K562 (cell line): ENCODE measurements around the gene TXN2. TPM values are rescaled to one million over a fixed set of nuclear protein-coding genes. Genes with fewer than 3 reads are reported as not detected.
A peak's percentile ranks its signal among the peaks of the same experiment; 100 is the strongest.

Experiments
- ATAC-seq: fragments of 200-7000 bp; cut with Tn5 transposase; 3 replicates; pipeline ENCODE4 v1.9.1; 2020; ENCODE audit warnings: moderate library complexity
- BruUV-seq: library from RNA; stranded (reverse); fragments of 400-500 nt; replicated peaks from 2 replicates; lab custom pipeline; 2021; lab: Mats Ljungman, UMichigan
- CTCF ChIA-PET: fragments of 300-600 bp; formaldehyde crosslinking; extraction: SDS; loops from one replicate; lab custom pipeline; 2021; ENCODE audit warnings: low intra/inter-chr PET ratio; lab: Yijun Ruan, JAX
- POLR2A ChIA-PET: fragments of 300-600, 350-650 bp; sonication (Branson Sonifier 250); formaldehyde crosslinking; extraction: SDS; loops from one replicate; lab custom pipeline; 2021; ENCODE audit warnings: antibody characterized with exemption, inconsistent platforms; lab: Yijun Ruan, JAX
- DNase-seq, 4 experiments: peaks; one replicate each; pipeline versions ENCODE4 v3.0.0 to v3.0.0-alpha.2; 2011 to 2018; ENCODE audit warnings: low spot score in 3 of 4, mixed read lengths in 3 of 4; ENCODE audit errors: extremely low read depth in 1 of 4
- FAIRE-seq: peaks from 2 replicates; lab custom pipeline; 2011; peaks lifted over from hg19 to GRCh38; lab: Jason Lieb, UNC
- H2AFZ ChIP-seq: 2 replicates; pipeline ENCODE4 v1.6.0; 2011; ENCODE audit warnings: low read depth, low read length, control low read depth, inconsistent platforms
- H3K27ac ChIP-seq: fragments of 200-600 bp; 3 replicates; pipeline ENCODE4 v1.8.0; 2011; ENCODE audit warnings: low read depth, mild to moderate bottlenecking, control low read depth, inconsistent platforms, low read length, moderate library complexity, mixed read lengths; ENCODE audit errors: extremely low read depth
- H3K27me3 ChIP-seq, 2 experiments: fragments of 300-600 bp in 1 of 2; 2 replicates in 1 of 2; 3 replicates in 1 of 2; pipeline versions ENCODE4 v1.6.0 to v1.8.0; 2011; ENCODE audit warnings: inconsistent platforms in 2 of 2, low read length in 2 of 2, mild to moderate bottlenecking in 1 of 2, mixed read lengths in 1 of 2, moderate library complexity in 1 of 2; ENCODE audit not compliant: control insufficient read depth in 2 of 2, insufficient read depth in 2 of 2
- H3K36me3 ChIP-seq: fragments of 300-600 bp; 3 replicates; pipeline ENCODE4 v1.8.0; 2011; ENCODE audit warnings: mild to moderate bottlenecking, low read length, inconsistent platforms; ENCODE audit not compliant: control insufficient read depth, insufficient read depth
- H3K4me1 ChIP-seq, 2 experiments: fragments of 200-600 bp in 1 of 2; replicated peaks in 1 of 2; 2 replicates in 1 of 2; 3 replicates in 1 of 2; pipeline versions ENCODE4 v1.5.1 to v1.8.0; 2011; ENCODE audit warnings: inconsistent platforms in 2 of 2, low read length in 2 of 2, mild to moderate bottlenecking in 1 of 2, mixed read lengths in 1 of 2, moderate library complexity in 1 of 2; ENCODE audit not compliant: control insufficient read depth in 2 of 2, insufficient read depth in 2 of 2
- H3K4me2 ChIP-seq: 2 replicates; pipeline ENCODE4 v1.6.1; 2011; ENCODE audit warnings: low read length, control low read depth, inconsistent platforms, mixed read lengths; ENCODE audit not compliant: insufficient read depth
- H3K4me3 ChIP-seq: fragments of 200-600 bp; sonication (generic), shearing (Covaris generic); 2 replicates; pipeline ENCODE4 v1.5.1; 2016; ENCODE audit warnings: control low read depth, inconsistent platforms
- H3K79me2 ChIP-seq: fragments of 200-600 bp; 3 replicates; pipeline ENCODE4 v1.8.0; 2011; ENCODE audit warnings: low read length, inconsistent platforms; ENCODE audit not compliant: control insufficient read depth, insufficient read depth
- H3K9ac ChIP-seq, 2 experiments: 2 replicates each; pipeline versions ENCODE4 v1.6.0 to v1.6.1; 2011; ENCODE audit warnings: low read depth in 2 of 2, low read length in 2 of 2, control low read depth in 1 of 2, inconsistent platforms in 1 of 2, mild to moderate bottlenecking in 1 of 2, mixed read lengths in 1 of 2; ENCODE audit not compliant: insufficient read depth in 1 of 2
- H3K9me1 ChIP-seq: one replicate; pipeline ENCODE4 v1.6.0; 2011; ENCODE audit warnings: inconsistent platforms, mild to moderate bottlenecking, low read length, moderate library complexity; ENCODE audit not compliant: control insufficient read depth, insufficient read depth
- H3K9me3 ChIP-seq: replicated peaks from 2 replicates; pipeline ENCODE4 v1.5.1; 2011; ENCODE audit warnings: low read depth, low read length, inconsistent platforms; ENCODE audit not compliant: control insufficient read depth, insufficient read depth
- H4K20me1 ChIP-seq: replicated peaks from 2 replicates; pipeline ENCODE4 v1.6.1; 2011; ENCODE audit warnings: low read length, inconsistent platforms, mixed read lengths; ENCODE audit not compliant: control insufficient read depth, insufficient read depth
- BCL6 ChIP-seq: fragments of 250-450 bp; sonication (Bioruptor Pico); IDR thresholded peaks from 2 replicates; pipeline ENCODE4 v1.4.0; 2020
- CXXC5 ChIP-seq: fragments of 250-450 bp; sonication (Bioruptor Pico); IDR thresholded peaks from 2 replicates; pipeline ENCODE4 v1.8.0; 2022; ENCODE audit warnings: inconsistent platforms, mild to moderate bottlenecking, moderate library complexity
- NCOA1 ChIP-seq: fragments of 450-650 bp; IDR thresholded peaks from 2 replicates; pipeline ENCODE4 v1.6.1; 2016; ENCODE audit warnings: low read depth
- POLR2G ChIP-seq: fragments of 200-400 bp; formaldehyde crosslinking; IDR thresholded peaks from 2 replicates; pipeline ENCODE4 v1.6.1; 2017; ENCODE audit warnings: low read depth, mild to moderate bottlenecking, antibody characterized with exemption, low read length, moderate library complexity
- TAF1 ChIP-seq: IDR thresholded peaks from 2 replicates; pipeline ENCODE4 v1.6.1; 2011; ENCODE audit warnings: mild to moderate bottlenecking, low read length, moderate library complexity; ENCODE audit not compliant: insufficient read depth, control insufficient read depth, severe bottlenecking; ENCODE audit errors: extremely low read depth
- WGBS: fragments of 100-300 bp; shearing (Covaris generic); methylation state at CpG from one replicate; pipeline ENCODE4 v1.1.6; 2016; ENCODE audit warnings: low coverage, mixed read lengths; ENCODE audit not compliant: insufficient coverage; ENCODE audit errors: missing lambda C conversion rate; 5-methylcytosine and 5-hydroxymethylcytosine counted together
- in situ Hi-C: fragments of 300-500 bp; cut with MboI; formaldehyde crosslinking; loops from 4 replicates; pipeline ENCODE4 v1.15.0; 2018; ENCODE audit warnings: inconsistent platforms, mixed read lengths
- intact Hi-C: fragments of 100-400 bp; cut with micrococcal nuclease; formaldehyde crosslinking; loops from 2 replicates; pipeline ENCODE4 v1.14.2; 2022
- polyA plus RNA-seq, 8 experiments: library from polyadenylated mRNA; depleted of rRNA in 4 of 8; stranded (reverse) in 5 of 8; unstranded in 3 of 8; fragments of >200 nt; fragmentation: Nextera tagmentation in 2 of 8; fragmentation: Illumina TruSeq in 1 of 8; extraction: Ambion mirVana in 2 of 8; extraction: Trizol in 1 of 8; gene quantifications; 2 replicates each; pipeline versions ENCODE4 v1.2.1 to v1.2.3, GENCODE V29; 2011 to 2014; ENCODE audit warnings: inconsistent platforms in 1 of 8, missing spikeins in 1 of 8
- total RNA-seq, 7 experiments: library from RNA; depleted of rRNA in 6 of 7; stranded (reverse); fragments of >200 nt in 6 of 7; fragmentation: Illumina TruSeq in 2 of 7; extraction: Trizol in 2 of 7; gene quantifications; 2 replicates each; pipeline versions ENCODE4 v1.2.1 to v1.2.3, GENCODE V29; 2011 to 2021; ENCODE audit warnings: low replicate concordance in 1 of 7
- TF ChIP-seq, protein P1 (sequence below): fragments of 450-650 bp; IDR thresholded peaks from 2 replicates; pipeline ENCODE4 v1.6.1; 2016; ENCODE audit warnings: low read depth

Gene TXN2
- total and polyA plus RNA-seq, 9 of the 15 experiments (the other 6 are each of a cell fraction or from before 2014, with no cell fraction given), result 48.5 to 399 (median 118) TPM

GRCh38 chr22:36497910-36498665, 16.6 kb upstream of the TXN2 start:
- H3K27ac ChIP-seq, result no peak overlapping the region; the same call in 2 of the 3 replicates
- ChIA-PET POLR2A (interaction anchor here (0.5 to 1.0 kb wide), 3 partner anchors 9 to 14 kb away, joined by 3 to 5 read pairs (median 5); partner anchors contain the start of gene FOXRED2), CTCF (no interaction called here)
- FAIRE-seq (no peak), DNase-seq (no peak), ATAC-seq (no peak; the same call in 2 of the 3 replicates)
- H3K9me1 ChIP-seq, result no peaks in the 10 kb centered on the region
- H3K4me2 ChIP-seq, result no peak overlapping the region
- intact Hi-C loops, result no loop called here
- no peaks in the 10 kb centered on the region; a peak in 1 of 5 replicates for H3K4me1 ChIP-seq
- H3K27me3 ChIP-seq, result no peaks in the 10 kb centered on the region
- no peaks in the 10 kb centered on the region for H3K79me2 ChIP-seq
- 90% methylated on average over 17 of the region's 30 CpGs for WGBS
- H3K9me3 ChIP-seq, result no peaks in the 10 kb centered on the region
- TF ChIP-seq POLR2G (peak; percentile 36; the same call in 1 of the 2 replicates), CXXC5 (no peak)
- H3K36me3 ChIP-seq, result peaks cover 51% of the 10 kb centered on the region; the same call in 2 of the 3 replicates
- H3K4me3 ChIP-seq, result no peak overlapping the region
- in situ Hi-C loops, result no loop called here
- BruUV-seq, result no TSS peak
- no peak overlapping the region for H2AFZ ChIP-seq
- H3K9ac ChIP-seq, result no peak overlapping the region
- no peaks in the 10 kb centered on the region for H4K20me1 ChIP-seq

DNA sequence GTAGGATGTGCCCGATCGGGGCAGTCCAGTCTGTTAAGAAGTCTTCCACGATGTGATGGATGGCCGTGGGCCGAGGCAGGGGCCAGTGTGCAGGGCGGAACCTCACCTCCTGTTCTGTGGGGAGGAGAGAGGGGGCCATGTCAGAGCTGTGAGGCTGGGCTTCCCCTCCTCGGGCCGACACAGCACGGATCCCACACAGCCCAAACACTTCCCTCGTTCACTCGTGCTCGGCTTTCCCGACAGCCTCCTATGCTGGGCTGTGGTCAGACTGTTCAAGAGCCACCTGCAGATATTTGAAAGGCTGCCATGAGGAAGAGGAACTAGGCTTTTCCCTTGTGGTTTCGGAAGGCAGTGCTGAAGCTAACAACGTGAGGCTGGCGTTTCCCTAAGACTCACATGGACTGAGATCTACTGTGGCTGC, 12.3 kb upstream of the TXN2 start:
- Histone ChIP-seq H3K4me3 (no peak overlapping the region), H3K79me2 (no peaks in the 10 kb centered on the region), H3K27me3 (no peaks in the 10 kb centered on the region), H3K9me1 (no peaks in the 10 kb centered on the region), H3K4me1 (peaks cover 0 to 3% of the 10 kb centered on the region in 2 experiments; a peak in 2 of 5 replicates), H3K9ac (no peak overlapping the region; a peak in 1 of 4 replicates), H3K9me3 (no peaks in the 10 kb centered on the region), H3K27ac (no peak overlapping the region), H3K4me2 (no peak overlapping the region), H3K36me3 (peaks cover 73% of the 10 kb centered on the region; the same call in 2 of the 3 replicates), H4K20me1 (no peaks in the 10 kb centered on the region), H2AFZ (no peak overlapping the region)
- intact Hi-C loops (no loop called here), in situ Hi-C loops (no loop called here)
- CTCF ChIA-PET, result no interaction called here
- 80% methylated on average over 12 of the region's 16 CpGs for WGBS
- POLR2A ChIA-PET, result interaction anchor here (1.0 to 2.5 kb wide), 3 partner anchors 12 to 14 kb away, joined by 3 to 9 read pairs (median 3); partner anchors contain the start of genes FOXRED2 and TXN2
- FAIRE-seq (no peak), ATAC-seq (no peak), DNase-seq (no peak)
- BruUV-seq, result no TSS peak
- TF ChIP-seq, protein P1, sequence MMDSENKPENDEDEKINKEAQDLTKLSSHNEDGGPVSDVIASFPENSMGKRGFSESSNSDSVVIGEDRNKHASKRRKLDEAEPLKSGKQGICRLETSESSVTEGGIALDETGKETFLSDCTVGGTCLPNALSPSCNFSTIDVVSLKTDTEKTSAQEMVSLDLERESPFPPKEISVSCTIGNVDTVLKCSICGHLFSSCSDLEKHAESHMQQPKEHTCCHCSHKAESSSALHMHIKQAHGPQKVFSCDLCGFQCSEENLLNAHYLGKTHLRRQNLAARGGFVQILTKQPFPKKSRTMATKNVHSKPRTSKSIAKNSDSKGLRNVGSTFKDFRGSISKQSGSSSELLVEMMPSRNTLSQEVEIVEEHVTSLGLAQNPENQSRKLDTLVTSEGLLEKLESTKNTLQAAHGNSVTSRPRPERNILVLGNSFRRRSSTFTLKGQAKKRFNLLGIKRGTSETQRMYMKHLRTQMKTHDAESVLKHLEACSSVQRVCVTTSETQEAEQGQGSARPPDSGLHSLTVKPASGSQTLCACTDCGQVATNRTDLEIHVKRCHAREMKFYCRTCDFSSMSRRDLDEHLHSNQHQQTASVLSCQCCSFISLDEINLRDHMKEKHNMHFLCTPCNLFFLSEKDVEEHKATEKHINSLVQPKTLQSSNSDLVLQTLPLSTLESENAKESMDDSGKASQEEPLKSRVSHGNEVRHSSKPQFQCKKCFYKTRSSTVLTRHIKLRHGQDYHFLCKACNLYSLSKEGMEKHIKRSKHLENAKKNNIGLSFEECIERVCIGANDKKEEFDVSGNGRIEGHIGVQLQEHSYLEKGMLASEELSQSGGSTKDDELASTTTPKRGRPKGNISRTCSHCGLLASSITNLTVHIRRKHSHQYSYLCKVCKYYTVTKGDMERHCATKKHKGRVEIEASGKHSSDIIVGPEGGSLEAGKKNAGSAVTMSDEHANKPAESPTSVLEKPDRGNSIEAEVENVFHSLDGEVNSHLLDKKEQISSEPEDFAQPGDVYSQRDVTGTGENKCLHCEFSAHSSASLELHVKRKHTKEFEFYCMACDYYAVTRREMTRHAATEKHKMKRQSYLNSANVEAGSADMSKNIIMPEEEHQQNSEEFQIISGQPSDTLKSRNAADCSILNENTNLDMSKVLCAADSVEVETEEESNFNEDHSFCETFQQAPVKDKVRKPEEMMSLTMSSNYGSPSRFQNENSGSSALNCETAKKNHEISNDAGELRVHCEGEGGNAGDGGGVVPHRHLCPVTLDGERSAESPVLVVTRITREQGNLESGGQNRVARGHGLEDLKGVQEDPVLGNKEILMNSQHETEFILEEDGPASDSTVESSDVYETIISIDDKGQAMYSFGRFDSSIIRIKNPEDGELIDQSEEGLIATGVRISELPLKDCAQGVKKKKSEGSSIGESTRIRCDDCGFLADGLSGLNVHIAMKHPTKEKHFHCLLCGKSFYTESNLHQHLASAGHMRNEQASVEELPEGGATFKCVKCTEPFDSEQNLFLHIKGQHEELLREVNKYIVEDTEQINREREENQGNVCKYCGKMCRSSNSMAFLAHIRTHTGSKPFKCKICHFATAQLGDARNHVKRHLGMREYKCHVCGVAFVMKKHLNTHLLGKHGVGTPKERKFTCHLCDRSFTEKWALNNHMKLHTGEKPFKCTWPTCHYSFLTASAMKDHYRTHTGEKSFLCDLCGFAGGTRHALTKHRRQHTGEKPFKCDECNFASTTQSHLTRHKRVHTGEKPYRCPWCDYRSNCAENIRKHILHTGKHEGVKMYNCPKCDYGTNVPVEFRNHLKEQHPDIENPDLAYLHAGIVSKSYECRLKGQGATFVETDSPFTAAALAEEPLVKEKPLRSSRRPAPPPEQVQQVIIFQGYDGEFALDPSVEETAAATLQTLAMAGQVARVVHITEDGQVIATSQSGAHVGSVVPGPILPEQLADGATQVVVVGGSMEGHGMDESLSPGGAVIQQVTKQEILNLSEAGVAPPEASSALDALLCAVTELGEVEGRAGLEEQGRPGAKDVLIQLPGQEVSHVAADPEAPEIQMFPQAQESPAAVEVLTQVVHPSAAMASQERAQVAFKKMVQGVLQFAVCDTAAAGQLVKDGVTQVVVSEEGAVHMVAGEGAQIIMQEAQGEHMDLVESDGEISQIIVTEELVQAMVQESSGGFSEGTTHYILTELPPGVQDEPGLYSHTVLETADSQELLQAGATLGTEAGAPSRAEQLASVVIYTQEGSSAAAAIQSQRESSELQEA, result no peak
- TF ChIP-seq TAF1 (no peak), NCOA1 (no peak), BCL6 (CRISPR knock-in tag) (no peak)
